ENCODE data around the gene SEC63.

DNA sequence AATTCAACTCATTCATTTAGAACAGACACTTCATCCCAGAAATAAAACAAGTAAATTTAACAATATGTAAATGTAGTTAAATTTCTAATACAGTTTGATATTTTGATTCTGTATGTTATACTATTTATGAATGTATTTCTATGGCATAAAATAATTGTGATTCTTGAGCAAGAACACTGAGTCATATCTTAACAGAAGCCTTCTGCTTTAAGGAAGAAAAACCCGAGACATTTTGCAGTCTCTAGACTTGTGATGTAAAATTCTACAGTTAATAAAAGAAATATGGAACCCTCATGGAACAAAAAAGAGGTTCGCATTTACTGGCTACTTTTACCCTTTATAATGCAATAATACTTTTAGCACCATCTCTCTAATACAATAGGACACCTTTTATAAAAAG lies 86.0 kb downstream of the SEC63 start:
- TF ChIP-seq GABPA (IDR thresholded peaks at IDR 0.05; ENCODE audit: low read depth): no peak
- TF ChIP-seq SMC3 (IDR thresholded peaks at IDR 0.05; ENCODE audit: low read depth, low read length): no peak
- no peak for TF ChIP-seq FOXM1 (IDR thresholded peaks at IDR 0.05; ENCODE audit: low read depth)
- TF ChIP-seq, protein P1, sequence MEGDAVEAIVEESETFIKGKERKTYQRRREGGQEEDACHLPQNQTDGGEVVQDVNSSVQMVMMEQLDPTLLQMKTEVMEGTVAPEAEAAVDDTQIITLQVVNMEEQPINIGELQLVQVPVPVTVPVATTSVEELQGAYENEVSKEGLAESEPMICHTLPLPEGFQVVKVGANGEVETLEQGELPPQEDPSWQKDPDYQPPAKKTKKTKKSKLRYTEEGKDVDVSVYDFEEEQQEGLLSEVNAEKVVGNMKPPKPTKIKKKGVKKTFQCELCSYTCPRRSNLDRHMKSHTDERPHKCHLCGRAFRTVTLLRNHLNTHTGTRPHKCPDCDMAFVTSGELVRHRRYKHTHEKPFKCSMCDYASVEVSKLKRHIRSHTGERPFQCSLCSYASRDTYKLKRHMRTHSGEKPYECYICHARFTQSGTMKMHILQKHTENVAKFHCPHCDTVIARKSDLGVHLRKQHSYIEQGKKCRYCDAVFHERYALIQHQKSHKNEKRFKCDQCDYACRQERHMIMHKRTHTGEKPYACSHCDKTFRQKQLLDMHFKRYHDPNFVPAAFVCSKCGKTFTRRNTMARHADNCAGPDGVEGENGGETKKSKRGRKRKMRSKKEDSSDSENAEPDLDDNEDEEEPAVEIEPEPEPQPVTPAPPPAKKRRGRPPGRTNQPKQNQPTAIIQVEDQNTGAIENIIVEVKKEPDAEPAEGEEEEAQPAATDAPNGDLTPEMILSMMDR (IDR thresholded peaks at IDR 0.05): no peak
- TF ChIP-seq FOSL2 (IDR thresholded peaks at IDR 0.05; ENCODE audit: borderline replicate concordance, low read depth): no peak
- TF ChIP-seq POLR2AphosphoS5 (IDR thresholded peaks at IDR 0.05; ENCODE audit: low read depth, low read length): no peak
- no peak for TF ChIP-seq YY1 (IDR thresholded peaks at IDR 0.05; ENCODE audit: low read depth)
- TF ChIP-seq TEAD4 (IDR thresholded peaks at IDR 0.05; ENCODE audit: borderline replicate concordance, insufficient read depth): no peak
- TF ChIP-seq, protein P2, sequence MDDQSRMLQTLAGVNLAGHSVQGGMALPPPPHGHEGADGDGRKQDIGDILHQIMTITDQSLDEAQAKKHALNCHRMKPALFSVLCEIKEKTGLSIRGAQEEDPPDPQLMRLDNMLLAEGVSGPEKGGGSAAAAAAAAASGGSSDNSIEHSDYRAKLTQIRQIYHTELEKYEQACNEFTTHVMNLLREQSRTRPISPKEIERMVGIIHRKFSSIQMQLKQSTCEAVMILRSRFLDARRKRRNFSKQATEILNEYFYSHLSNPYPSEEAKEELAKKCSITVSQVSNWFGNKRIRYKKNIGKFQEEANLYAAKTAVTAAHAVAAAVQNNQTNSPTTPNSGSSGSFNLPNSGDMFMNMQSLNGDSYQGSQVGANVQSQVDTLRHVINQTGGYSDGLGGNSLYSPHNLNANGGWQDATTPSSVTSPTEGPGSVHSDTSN (IDR thresholded peaks at IDR 0.05): no peak
- no peak for TF ChIP-seq NRF1 (IDR thresholded peaks at IDR 0.05; ENCODE audit: low read depth, low read length)
- no peak for TF ChIP-seq TCF12 (IDR thresholded peaks at IDR 0.05)

Data from SK-N-SH (cell line).